T follicular helper cell (primary cell): Measurements from ENCODE around the gene PLCH1.

Source experiments
- DNase-seq: peaks from one replicate; pipeline ENCODE4 v3.0.0-alpha.2; 2020; ENCODE audit warnings: low read depth

The PLCH1 gene

DNA sequence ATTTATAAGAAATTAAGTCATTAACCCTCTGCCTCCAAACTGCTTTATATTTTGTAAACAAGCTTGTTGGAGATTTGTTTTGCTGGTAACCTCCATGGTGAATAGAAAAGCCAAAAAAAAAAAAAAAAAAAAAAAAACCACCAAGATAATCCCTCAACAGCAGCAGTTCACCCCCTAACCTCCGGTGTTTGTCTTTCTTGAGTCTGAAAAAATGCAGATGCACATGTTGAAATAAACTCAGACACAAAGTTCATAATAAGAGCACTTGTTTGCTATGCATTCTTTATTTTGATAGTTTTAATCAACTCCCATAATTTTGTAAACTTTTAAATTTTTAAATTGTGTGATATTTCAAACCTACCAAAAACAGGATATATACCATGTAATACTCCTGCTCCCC is 1.8 kb upstream of the PLCH1 start:
- no peak for DNase-seq

DNA sequence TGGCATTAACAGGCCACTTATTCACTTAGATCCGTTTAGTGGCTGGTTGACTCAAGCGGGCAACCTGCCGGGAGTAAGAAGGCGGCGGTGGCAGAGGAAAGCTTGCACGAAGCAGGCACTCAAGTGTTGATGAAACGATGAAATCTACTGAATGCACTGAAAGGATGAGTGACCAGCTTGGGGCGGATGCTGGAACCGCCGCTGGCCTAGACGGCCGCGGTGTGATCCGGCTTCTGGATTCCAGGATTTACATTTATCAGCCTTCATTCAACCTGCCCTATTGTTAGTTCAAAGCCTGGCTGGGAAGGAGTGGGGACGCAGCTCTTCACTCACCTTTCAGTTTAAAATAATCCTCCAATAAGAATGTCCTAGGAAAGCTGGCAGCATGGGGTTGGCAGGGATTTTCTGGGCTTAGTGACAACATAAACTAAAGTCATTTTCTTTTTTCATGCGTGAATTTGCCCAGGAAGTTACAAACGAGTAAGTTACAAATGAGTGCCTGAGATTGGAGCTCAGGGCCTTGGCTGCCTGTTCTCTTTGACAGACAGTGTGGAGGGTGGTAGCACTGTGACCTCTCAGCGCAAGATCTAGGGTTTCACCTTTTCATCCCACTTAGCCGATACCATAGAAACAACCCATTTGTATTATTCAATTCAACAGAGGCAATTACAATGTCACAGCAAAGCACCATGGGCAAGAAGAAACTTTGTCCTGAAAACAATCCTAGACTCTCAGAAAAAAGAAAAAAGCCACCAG is 1.1 kb upstream of the PLCH1 start:
- DNase-seq, result no peak

DNA sequence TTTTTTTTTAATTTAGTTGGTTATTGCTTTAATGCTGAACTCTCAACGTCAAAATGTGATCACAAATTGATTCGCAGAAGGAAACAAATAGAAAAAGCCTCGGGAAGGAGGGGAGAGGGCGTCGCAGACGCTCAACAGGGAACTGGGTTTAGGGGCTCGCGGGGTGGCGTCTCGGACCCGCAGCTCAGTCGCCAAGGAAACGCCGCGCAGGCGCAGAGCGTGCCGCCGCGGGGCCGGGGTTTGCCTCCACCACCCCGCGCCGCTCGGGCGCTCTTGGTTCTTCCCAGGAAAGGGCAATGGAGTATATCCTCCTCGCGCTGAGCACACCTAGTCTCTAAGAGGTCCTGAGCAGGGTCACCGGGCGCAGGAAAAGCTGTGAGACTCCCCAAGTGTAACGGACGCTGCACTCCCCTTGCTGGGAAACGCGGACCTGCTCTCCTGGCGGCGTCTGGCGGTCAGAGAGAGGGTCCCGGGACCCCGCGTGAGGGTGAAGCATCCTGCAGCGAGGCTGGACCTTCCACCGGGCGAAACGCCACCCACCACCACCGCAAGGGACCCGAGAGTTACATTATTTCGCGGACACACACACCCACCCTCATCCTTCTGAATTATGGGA is 753 bp downstream of the PLCH1 start:
- no peak for DNase-seq

DNA sequence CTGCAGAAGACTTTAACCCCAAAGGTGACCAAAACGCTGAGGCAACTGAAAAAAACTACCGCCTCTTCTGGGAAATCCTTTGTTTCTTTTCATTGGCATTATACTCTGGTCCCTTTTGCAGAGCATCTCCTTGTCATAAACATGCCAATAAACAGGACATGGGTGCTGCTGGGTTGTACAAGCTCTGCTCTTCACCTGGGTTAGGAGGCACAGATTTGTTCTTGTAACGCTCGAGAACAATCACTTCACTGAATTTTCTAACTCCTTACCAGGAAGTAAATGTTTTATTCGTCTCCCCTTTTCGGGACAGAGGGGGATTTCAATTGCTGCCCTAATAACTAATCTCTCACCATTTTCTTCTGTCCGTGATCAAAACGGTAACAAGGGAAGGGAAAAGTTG is 1.3 kb downstream of the PLCH1 start:
- DNase-seq, result no peak

DNA sequence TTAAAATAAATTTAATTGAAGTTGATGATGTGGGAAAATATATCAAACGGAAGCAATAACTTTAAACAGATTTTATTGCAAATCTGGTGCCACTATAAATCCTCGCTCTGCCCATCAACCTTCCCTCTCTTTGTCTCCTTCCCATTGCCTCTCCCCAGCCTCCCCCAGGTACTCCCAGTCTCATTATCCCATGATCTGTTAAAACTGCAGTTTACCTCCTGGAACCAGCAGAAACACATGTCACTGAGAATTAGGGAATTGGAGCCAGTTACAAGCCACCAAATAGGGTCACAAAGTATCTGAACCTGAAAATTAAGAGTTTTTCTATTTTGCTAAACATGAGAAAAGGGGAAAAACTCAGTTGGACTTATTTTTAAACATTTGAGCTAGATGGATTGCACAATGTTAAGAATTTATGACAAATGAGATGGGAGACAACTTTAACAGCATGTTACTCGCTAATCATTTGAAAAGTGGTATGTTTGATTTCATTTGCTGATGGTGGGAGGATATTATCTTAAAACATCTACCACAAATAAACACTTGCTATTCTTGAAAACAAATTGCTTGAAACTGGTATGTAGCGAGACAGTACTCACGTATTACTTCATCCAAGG is 2.4 kb downstream of the PLCH1 start:
- DNase-seq, result no peak

DNA sequence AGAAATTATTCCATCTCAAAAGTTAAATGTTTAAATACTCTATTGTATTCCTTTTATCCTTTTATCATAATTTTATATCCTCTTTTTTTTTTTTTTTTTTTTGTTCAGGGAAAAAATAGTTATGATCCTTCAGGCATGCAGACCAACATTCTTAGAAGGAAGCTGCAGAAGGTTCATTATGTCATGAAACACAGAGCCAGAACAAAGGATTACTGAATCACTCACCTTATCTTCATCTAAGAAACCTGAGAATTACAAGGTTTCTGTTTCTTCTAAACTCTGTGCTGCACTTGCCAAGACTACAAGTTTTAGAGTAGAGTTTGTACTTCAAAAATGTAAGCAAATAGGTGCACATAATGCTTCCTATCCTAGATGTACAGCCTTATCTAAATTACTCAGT is 3.3 kb downstream of the PLCH1 start:
- DNase-seq, result no peak

DNA sequence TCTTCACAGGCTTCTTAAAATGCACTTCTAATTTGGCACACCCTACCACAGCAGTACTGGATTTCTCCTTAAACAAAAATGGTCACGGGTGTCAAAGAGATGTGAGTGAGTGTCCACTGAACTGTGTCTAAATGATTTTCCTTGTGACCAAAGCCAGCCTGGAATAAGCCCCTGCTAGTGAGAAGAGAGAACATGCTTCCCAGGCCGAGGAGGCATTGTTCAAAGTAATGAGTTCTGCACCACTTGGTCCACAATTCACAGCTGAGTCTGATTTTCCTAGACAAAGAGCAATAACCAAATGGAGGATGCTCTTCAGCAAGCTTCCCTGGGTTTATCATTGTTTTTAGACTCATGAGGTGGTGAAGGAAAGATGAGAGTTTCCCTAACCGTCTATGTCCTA is 3.8 kb downstream of the PLCH1 start:
- no peak for DNase-seq

DNA sequence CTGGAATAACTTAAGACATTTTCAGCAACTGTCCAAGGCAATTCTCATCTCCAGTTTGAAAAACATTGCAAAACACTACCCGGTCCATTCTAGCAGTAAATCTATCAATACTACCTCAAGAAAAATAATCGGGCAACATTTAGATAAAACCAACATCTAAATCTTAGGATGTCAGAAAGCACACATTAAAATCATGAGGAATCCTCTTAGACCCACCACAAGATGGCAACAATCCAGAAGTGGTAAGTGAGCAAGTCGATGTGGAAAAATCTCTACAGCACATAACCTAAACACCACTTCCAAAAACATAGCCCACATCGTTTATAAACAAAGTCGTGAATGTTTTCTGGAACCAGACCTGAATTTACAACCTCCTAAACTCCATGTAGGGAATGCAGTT is 5.7 kb downstream of the PLCH1 start:
- DNase-seq, result no peak

DNA sequence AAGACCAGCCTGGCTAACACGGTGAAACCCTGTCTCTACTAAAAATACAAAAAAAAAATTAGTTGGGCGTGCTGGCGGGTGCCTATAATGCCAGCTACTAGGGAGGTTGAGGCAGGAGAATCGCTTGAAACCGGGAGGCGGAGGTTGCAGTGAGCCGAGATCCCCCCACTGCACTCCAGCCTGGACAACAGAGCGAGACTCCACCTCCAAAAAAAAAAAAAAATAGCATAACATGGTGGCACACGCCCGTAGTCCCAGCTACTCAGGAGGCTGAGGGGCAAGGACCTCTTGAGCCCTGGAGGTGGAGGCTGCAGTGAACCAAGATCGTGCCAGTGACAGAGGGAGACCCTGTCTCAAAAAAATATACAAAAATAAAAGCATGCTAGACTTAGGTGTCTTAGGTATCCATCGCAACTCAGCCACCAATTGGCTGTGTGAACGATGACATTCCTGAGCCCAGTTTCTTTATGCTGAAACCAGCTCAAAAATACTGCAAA is 6.2 kb downstream of the PLCH1 start:
- DNase-seq, result no peak

DNA sequence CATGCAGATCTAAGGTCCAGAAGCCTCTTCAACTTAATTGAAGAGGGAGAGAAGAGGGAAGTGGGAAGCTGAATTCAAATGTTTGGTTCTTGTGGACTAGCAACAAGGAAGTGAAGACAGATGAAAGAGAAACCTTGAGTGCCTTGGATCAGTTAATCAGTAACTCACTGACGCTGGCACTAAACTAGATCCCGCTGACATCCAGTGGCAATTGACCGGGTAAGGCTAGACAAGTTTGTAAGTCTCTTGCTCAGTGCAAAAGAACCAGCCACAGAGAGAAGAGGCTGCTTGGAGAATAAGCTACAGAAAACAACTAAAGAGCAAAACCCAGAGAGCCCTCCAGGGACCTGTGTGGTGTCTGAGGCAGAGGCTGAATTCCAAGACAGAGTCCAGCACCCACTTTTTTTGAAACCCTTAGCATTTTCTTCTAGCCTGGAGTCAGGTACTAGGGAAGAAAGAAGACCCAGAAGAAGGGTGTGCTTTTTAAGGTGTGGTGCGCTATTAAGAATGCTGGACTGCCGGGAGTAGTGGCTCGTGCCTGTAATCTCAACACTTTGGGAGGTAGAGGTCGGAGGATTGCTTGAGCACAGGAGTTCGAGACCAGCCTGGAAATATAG is 6.9 kb downstream of the PLCH1 start:
- no peak for DNase-seq

DNA sequence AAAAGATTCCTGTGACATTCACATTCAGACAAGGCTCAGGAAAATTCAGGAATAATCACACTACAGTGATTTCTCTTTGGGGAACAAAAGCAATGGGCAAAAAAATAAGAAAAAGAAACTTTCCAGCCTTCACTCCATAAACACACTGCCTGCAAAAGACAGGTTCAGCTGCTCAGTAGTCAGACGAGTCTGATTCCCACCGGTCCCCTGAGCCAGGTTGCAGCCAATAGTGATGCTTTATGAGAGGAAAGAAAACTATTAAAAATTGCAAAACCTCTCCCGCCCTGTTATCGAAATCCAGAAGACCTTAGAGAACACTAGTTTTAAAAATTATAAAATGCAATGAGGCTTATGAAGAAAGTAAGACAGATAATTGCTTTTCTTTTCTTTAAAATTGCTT is 8.5 kb downstream of the PLCH1 start:
- DNase-seq, result no peak

DNA sequence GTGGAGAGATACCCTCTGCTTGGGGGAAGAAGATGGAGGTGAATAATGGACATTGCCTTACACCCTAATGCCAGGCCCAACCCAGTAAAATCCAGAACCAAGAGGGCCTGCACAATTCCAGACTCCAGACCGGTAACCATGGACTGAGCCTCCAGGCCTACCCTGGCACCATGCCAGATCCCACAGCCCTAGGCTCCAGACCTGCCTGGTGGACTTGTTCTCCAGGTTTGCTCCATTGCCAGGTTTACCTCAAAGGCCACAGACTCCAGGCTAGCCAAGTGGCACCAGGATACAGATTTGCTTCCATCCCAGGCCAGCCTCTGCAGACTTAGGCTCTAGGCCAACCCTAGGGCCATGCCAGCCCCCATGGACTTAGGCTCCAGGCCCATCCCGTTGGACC is 14.0 kb downstream of the PLCH1 start:
- DNase-seq, result no peak

DNA sequence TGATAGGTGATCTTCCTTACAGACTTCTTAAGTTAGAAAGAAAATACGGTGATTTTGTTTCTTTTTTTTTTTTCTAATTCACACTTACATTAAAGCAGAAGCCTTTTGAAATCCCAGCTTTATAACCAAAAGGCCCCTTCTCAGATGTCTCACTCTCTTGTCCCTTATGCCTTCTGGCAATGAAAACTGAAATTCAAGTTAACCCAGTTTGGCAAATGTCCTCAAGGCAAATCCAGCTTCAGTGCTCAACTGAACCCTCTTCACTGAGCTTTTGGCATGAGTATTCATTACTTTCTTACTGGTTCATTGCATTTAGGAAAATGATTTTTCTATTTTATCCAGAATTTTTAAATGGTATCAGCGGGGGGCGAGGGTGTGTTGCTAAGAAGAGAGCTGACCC is 17.0 kb downstream of the PLCH1 start:
- DNase-seq, result no peak

DNA sequence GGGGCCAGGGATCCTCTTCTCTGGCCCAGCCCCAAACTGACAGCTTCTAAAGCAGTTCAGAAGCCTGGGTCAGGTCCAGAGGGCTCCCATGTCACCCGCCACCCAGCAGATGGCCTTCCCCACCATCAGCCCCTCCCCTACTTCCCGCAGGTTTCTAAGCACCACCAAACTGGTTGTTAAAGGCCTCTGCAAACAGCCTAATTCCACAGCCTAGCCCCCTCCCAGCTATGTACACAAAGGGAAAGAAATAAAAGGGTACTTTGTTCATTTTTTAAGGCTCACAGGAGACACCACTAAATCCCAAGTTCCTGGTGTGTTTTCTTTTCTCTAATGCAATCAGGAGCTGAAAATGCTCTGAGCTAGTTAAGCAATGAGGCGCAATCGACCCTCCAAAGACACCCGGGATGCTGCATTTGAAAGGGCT is 30.6 kb downstream of the PLCH1 start:
- no peak for DNase-seq

DNA sequence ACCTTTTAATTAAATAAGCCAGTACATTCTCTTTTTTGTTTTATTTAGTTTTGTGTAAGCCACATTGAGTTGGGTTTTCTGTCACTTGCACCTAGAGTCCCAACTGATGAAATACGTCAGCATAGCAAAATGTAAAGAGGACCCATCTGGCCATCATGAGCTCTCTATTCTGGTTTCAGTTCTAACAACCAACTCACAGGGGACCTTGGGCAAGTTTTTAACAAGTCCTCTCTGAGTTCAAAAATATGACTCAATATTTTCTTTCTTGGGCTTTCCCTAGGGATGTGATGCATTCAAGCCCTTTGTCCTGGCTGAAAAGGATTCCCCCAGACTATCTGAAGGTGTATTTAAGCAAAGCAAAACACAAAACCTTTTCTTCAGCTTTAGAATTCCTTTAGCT is 32.9 kb downstream of the PLCH1 start:
- DNase-seq, result no peak

DNA sequence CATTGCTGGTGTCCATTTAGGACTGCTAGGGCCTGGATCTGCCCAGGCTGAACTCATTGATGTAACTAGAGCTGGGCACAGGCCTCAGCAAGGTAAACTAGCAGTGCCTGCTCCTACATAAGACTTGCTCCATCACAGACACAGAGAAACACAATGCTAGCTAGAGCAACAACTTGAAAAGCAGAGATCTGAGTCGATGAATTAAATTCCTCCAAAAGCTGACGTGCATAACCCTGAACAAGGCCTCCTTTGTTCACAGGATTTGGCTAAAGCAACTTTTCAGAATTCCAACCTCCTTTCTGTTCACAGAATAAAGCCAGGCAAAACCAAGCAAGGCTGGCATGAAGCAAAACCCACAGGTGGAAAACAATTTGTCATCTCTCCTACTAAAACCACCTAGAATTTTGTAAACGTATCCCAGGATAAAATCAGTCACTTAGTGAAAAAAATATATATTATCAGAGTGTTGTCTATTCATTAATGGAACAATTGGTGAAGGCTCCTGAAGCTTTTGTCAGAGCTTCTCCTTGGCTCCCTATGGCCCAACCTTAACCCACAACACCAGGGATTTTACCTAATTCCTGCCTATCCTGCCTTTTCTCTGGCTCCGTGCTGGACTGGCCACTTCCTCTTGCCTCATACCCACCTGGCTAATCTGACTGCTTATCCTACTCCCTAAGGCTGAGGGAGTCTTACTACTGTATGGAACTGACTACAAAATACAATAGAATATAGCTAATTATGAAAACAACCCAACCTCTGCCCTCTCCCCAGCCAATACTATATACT is 39.9 kb downstream of the PLCH1 start:
- no peak for DNase-seq

DNA sequence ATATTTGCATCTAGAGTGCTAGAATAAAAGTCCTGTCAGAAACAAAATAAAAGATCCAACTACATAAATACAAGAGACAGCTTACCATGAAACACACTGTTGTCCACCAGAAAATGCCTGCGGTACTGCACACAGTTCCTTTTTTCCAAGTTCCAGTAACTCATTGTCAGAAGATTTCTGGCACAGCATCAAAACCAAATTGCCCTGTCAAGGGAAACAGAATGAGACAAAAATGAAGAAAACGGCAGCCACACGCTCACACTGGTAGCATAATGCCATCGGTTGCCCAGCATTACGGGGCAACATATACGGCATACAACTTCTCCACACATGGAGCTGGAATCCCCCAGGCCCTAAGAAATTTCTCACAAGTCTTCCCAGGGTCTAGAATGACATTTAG is 40.8 kb downstream of the PLCH1 start:
- DNase-seq, result no peak

DNA sequence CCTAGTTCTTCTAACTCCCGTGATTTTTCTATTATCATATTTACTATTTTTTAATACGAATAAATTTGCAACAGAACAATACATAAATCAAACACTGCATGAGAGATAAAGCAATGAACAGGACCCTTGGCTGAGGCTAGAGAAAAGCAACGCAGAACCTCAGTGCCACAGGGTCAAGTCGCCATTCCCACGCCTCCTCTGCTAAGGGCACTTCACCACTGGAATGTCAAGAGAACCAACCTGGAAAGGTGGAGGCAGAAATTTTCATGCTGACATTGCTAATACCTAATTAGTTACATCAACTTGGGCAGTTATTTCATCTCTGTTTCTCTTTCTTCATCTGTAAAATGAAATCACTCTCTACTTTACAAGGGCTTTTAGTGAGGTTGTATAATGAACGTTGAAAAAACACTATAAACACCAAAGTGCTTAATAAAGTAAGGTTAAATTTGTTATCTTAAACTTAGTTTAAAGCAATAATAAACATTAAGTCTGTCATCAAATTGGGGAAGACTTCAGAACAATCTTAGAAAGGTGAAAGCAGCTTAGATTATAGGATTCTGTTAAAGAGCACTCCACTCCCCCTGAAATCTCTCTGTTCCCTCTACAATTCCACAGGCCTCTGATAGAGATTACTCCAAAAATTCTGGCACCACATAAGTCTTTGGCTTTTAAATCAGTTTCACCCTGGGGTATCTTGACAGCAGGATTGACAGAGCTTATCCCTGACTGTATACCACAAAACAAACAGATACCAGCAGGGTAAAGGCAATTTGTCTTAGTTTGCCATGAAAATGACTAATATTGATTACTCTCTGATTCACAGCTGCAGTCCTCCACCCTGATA is 41.9 kb downstream of the PLCH1 start:
- DNase-seq, result no peak

DNA sequence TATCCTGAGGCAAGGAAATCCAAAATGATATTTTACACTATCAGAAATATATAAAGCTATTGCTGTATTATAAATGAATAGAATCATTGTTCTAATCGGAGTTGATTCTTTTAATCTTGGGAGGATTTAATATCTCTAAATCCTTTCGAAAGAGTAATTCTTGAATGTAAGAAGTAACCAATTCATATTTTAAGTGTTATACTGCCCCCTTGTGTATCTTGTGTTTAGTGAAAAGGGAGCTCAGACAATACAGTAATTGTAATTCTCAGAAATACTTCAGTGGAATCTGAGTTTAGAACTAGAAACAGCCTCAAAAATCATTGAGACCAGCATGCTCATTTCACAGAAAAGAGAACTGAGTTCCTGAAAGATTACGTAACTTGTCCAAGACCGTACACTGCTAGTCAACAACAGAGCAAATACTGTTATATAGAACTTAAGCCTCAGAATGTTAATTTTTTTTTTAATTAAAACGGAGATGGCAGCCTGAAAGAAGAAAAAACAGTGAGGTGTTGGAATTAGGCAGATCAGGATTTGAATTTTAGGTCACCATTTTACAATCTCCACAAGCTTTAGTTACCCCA is 42.9 kb downstream of the PLCH1 start:
- DNase-seq, result no peak

DNA sequence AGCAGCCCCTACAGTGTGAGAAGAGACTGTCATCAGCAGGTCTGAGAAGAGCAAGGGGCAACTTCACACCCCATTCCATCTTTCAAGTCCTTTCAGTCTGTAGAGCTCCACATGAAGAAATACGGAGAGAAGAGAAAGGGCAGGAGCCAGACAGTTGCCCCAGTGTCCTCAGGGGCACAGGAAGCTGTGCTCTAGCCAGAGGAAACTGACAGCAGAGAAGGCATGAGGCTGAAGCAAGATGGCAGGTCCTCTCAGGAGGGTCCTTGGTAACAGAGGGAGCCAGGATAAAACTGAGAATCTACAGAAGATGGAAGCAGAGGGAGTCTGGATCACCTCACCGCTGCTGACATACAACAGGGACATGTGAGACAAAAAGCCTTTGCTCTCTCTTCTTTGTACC is 47.3 kb downstream of the PLCH1 start:
- DNase-seq, result no peak

DNA sequence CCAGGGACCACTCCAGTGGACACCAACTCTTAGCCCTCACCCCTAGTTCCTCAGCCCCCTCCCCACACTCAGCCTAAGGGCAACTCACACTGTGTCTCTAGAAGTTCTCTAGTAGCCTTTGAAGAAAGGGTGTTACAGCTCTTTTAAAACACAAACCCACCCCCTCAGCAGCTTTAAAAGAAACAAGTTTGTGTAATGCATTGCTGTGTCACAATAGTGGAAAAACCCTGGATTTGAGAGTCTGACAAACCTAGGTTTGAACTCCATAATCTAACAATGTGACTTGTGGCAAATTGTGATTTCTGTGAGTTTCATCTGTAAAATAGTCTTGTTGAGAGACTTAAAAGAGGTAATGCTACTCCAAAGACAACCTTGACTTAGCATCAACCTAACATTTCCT is 54.0 kb downstream of the PLCH1 start:
- no peak for DNase-seq
